Fibroblast of lung (primary cell): ENCODE results near the gene ACAD10.

Experiments
- EZH2 ChIP-seq: IDR thresholded peaks from 2 replicates; pipeline ENCODE4 v1.5.1; 2012; ENCODE audit warnings: low read length, control low read depth, mild to moderate bottlenecking; ENCODE audit errors: missing control alignments
- TF ChIP-seq, protein P1 (sequence below), 2 donors: IDR thresholded peaks in 1 of 2; conservative IDR thresholded peaks in 1 of 2; 1 replicate in 1 of 2; 2 replicates in 1 of 2; pipeline ENCODE4 v1.5.1; 2011 to 2012; ENCODE audit warnings: low read length in 2 of 2, control low read depth in 1 of 2, inconsistent platforms in 1 of 2, low read depth in 1 of 2, mild to moderate bottlenecking in 1 of 2

- TF ChIP-seq, protein P1, sequence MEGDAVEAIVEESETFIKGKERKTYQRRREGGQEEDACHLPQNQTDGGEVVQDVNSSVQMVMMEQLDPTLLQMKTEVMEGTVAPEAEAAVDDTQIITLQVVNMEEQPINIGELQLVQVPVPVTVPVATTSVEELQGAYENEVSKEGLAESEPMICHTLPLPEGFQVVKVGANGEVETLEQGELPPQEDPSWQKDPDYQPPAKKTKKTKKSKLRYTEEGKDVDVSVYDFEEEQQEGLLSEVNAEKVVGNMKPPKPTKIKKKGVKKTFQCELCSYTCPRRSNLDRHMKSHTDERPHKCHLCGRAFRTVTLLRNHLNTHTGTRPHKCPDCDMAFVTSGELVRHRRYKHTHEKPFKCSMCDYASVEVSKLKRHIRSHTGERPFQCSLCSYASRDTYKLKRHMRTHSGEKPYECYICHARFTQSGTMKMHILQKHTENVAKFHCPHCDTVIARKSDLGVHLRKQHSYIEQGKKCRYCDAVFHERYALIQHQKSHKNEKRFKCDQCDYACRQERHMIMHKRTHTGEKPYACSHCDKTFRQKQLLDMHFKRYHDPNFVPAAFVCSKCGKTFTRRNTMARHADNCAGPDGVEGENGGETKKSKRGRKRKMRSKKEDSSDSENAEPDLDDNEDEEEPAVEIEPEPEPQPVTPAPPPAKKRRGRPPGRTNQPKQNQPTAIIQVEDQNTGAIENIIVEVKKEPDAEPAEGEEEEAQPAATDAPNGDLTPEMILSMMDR (conservative IDR thresholded peaks at IDR 0.05 in 1 of 2, IDR thresholded peaks at IDR 0.05 in 1 of 2; ENCODE audit: low read depth in 1 of 2, low read length in 2 of 2): no peak
- no peak for TF ChIP-seq EZH2
These were observed 78.4 kb downstream of the ACAD10 start for GRCh38 chr12:111764120-111764821.
